K562 (cell line): Measurements from ENCODE around the gene PIM3. TPM values are rescaled to one million over a fixed set of nuclear protein-coding genes. Genes with fewer than 3 reads are reported as not detected.

Source experiments
- BDP1 ChIP-seq: IDR thresholded peaks from 3 replicates; pipeline ENCODE4 v1.6.1; 2011; ENCODE audit not compliant: insufficient read length, insufficient read depth
- ELF4 ChIP-seq: fragments of 450-650 bp; formaldehyde crosslinking; IDR thresholded peaks from 2 replicates; pipeline ENCODE4 v1.4.0; 2022; ENCODE audit warnings: missing genetic modification characterization
- ETS1 ChIP-seq: conservative IDR thresholded peaks from 2 replicates; pipeline ENCODE4 v1.6.1; 2011; ENCODE audit warnings: low read depth, mild to moderate bottlenecking, low read length; ENCODE audit not compliant: control insufficient read depth
- GTF2B ChIP-seq: IDR thresholded peaks from 2 replicates; pipeline ENCODE4 v1.6.1; 2011; ENCODE audit not compliant: insufficient read length; ENCODE audit errors: extremely low read depth
- GTF3C2 ChIP-seq: IDR thresholded peaks from 3 replicates; pipeline ENCODE4 v1.6.1; 2011; ENCODE audit warnings: borderline replicate concordance, mild to moderate bottlenecking, moderate library complexity; ENCODE audit not compliant: insufficient read length; ENCODE audit errors: extremely low read depth
- HMG20A ChIP-seq: fragments of 450-650 bp; formaldehyde crosslinking; conservative IDR thresholded peaks from 2 replicates; pipeline ENCODE4 v1.4.0; 2020; ENCODE audit warnings: mild to moderate bottlenecking, mixed read lengths
- HSF4 ChIP-seq: fragments of 250-450 bp; sonication (Bioruptor Pico); IDR thresholded peaks from 2 replicates; pipeline ENCODE4 v2.1.2; 2022; ENCODE audit warnings: mild to moderate bottlenecking, moderate library complexity, borderline replicate concordance
- YBX1 ChIP-seq: fragments of 450-650 bp; IDR thresholded peaks from 2 replicates; pipeline ENCODE4 v1.7.1; 2016; ENCODE audit warnings: mild to moderate bottlenecking
- ZNF12 ChIP-seq: sonication (generic); formaldehyde crosslinking; IDR thresholded peaks from 2 replicates; pipeline ENCODE4 v1.4.0; 2020; ENCODE audit warnings: mild to moderate bottlenecking, missing genetic modification reagents
- ZNF224 ChIP-seq: sonication (generic); formaldehyde crosslinking; IDR thresholded peaks from 2 replicates; pipeline ENCODE4 v1.8.0; 2022; ENCODE audit warnings: mild to moderate bottlenecking, missing genetic modification reagents
- ZNF407 ChIP-seq: fragments of 450-650 bp; IDR thresholded peaks from 2 replicates; pipeline ENCODE4 v1.6.1; 2016; ENCODE audit warnings: low read depth
- polyA plus RNA-seq, 8 experiments: library from polyadenylated mRNA; depleted of rRNA in 4 of 8; stranded (reverse) in 5 of 8; unstranded in 3 of 8; fragments of >200 nt; fragmentation: Nextera tagmentation in 2 of 8; fragmentation: Illumina TruSeq in 1 of 8; extraction: Ambion mirVana in 2 of 8; extraction: Trizol in 1 of 8; gene quantifications; 2 replicates each; pipeline versions ENCODE4 v1.2.1 to v1.2.3, GENCODE V29; 2011 to 2014; ENCODE audit warnings: inconsistent platforms in 1 of 8, missing spikeins in 1 of 8
- total RNA-seq, 7 experiments: library from RNA; depleted of rRNA in 6 of 7; stranded (reverse); fragments of >200 nt in 6 of 7; fragmentation: Illumina TruSeq in 2 of 7; extraction: Trizol in 2 of 7; gene quantifications; 2 replicates each; pipeline versions ENCODE4 v1.2.1 to v1.2.3, GENCODE V29; 2011 to 2021; ENCODE audit warnings: low replicate concordance in 1 of 7

The PIM3 gene
- total and polyA plus RNA-seq, 9 of the 15 experiments (the other 6 are each of a cell fraction or from before 2014, with no cell fraction given): 0.24 to 40.5 (median 5.3) TPM

GRCh38 chr22:49936018-49936972 lies 24.3 kb upstream of the PIM3 start (continued):
- no peak for TF ChIP-seq GTF3C2
- TF ChIP-seq HMG20A (CRISPR knock-in tag): no peak
- TF ChIP-seq GTF2B: no peak
- no peak for TF ChIP-seq ZNF224 (CRISPR knock-in tag)
- TF ChIP-seq ELF4: no peak
- TF ChIP-seq BDP1: no peak
- TF ChIP-seq HSF4 (CRISPR knock-in tag): no peak
- TF ChIP-seq ETS1: no peak
- TF ChIP-seq ZNF407: no peak
- no peak for TF ChIP-seq ZNF12 (CRISPR knock-in tag)
- no peak for TF ChIP-seq YBX1
